Body of pancreas (tissue), 4 donors: Measurements from ENCODE around the gene MYO5B. TPM values are rescaled to one million over a fixed set of nuclear protein-coding genes. Genes with fewer than 3 reads are reported as not detected.

Source experiments
- ATAC-seq: fragments of 150-250 bp; one replicate; pipeline ENCODE4 v1.9.1; 2016
- DNase-seq, 4 donors: peaks; one replicate each; pipeline ENCODE4 v3.0.0-alpha.2; 2019
- H3K27ac ChIP-seq, 4 donors: fragments of 200-600 bp; sonication (generic); 1 replicate in 3 of 4; 2 replicates in 1 of 4; pipeline versions ENCODE4 v1.5.1 to v1.6.1; 2016 to 2019; ENCODE audit warnings: mild to moderate bottlenecking in 1 of 4, mixed read lengths in 1 of 4, moderate library complexity in 1 of 4
- H3K27me3 ChIP-seq, 2 donors: fragments of 200-600 bp; sonication (generic); one replicate each; pipeline ENCODE4 v1.6.0; 2016; ENCODE audit warnings: mild to moderate bottlenecking in 1 of 2
- H3K36me3 ChIP-seq, 2 donors: fragments of 200-600 bp; sonication (generic); replicated peaks in 1 of 2; 2 replicates each; pipeline ENCODE4 v1.5.1; 2016; ENCODE audit warnings: low read depth in 2 of 2; ENCODE audit not compliant: insufficient read depth in 1 of 2
- H3K4me1 ChIP-seq: fragments of 200-600 bp; sonication (generic); one replicate; pipeline ENCODE4 v1.6.0; 2016
- H3K4me3 ChIP-seq, 2 donors: fragments of 200-600 bp; sonication (generic); 1 replicate in 1 of 2; 2 replicates in 1 of 2; pipeline ENCODE4 v1.5.1; 2016 to 2019
- H3K9me3 ChIP-seq, 3 donors: fragments of 200-600 bp; sonication (generic); 1 replicate in 2 of 3; 2 replicates in 1 of 3; pipeline ENCODE4 v1.5.1; 2016
- POLR2A ChIP-seq, 3 donors: fragments of 450-650 bp; IDR thresholded peaks; one replicate each; pipeline ENCODE4 v1.6.1; 2016; ENCODE audit warnings: antibody characterized with exemption in 3 of 3, mild to moderate bottlenecking in 2 of 3
- WGBS, 2 donors: methylation state at CpG; one replicate each; pipeline ENCODE4 v1.1.5; 2017; 5-methylcytosine and 5-hydroxymethylcytosine counted together
- intact Hi-C: fragments of 100-400 bp; cut with DNase I; formaldehyde crosslinking; loops from one replicate; pipeline ENCODE4 v1.15.1; 2023
- total RNA-seq, 2 donors: library from RNA; depleted of rRNA; stranded (reverse); fragments of >200 nt; gene quantifications; one replicate each; pipeline ENCODE4 v1.1.0, GENCODE V29; 2016
- TF ChIP-seq, protein P1 (sequence below), 7 experiments: fragments of 450-650 bp in 4 of 7; fragments of 200-600 bp in 3 of 7; sonication (generic) in 3 of 7; IDR thresholded peaks; one replicate each; pipeline ENCODE4 v1.5.1; 2016 to 2019; ENCODE audit warnings: antibody characterized with exemption in 7 of 7

The MYO5B gene
- total RNA-seq, 2 donors from 2014 or later = 17.1 to 18.2 TPM

DNA sequence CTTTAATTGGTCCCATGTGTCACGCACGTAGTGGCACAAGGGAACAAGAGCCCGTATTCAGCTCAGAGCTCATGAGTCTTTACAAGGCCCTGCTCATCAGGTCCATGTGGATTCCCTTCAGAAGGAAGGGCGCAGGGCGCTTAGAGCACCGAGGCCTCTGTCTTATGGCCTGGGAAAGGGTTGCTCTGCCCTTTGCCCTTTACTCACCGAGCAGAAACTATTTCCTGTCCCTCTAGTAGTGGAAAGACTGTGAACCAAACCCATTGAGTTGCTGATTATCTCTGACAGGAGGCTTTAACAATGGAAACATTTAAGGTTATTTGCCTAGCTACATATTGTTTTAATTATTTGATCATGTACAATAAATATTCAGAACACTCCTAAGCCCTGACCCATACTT is 279.6 kb downstream of the MYO5B start:
- DNase-seq = no peak
- Histone ChIP-seq H3K27ac (no peak overlapping the region), H3K36me3 (no peaks in the 10 kb centered on the region), H3K4me3 (no peak overlapping the region), H3K4me1 (peaks cover 7% of the 10 kb centered on the region), H3K9me3 (no peaks in the 10 kb centered on the region), H3K27me3 (no peaks in the 10 kb centered on the region)
- ATAC-seq = no peak
- TF ChIP-seq POLR2A (IDR thresholded peaks at IDR 0.05) = no peak
- TF ChIP-seq, protein P1, sequence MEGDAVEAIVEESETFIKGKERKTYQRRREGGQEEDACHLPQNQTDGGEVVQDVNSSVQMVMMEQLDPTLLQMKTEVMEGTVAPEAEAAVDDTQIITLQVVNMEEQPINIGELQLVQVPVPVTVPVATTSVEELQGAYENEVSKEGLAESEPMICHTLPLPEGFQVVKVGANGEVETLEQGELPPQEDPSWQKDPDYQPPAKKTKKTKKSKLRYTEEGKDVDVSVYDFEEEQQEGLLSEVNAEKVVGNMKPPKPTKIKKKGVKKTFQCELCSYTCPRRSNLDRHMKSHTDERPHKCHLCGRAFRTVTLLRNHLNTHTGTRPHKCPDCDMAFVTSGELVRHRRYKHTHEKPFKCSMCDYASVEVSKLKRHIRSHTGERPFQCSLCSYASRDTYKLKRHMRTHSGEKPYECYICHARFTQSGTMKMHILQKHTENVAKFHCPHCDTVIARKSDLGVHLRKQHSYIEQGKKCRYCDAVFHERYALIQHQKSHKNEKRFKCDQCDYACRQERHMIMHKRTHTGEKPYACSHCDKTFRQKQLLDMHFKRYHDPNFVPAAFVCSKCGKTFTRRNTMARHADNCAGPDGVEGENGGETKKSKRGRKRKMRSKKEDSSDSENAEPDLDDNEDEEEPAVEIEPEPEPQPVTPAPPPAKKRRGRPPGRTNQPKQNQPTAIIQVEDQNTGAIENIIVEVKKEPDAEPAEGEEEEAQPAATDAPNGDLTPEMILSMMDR (IDR thresholded peaks at IDR 0.05) = no peak
- intact Hi-C loops = no loop called here
- 83 to 89% methylated on average over 7 of the region's 7 CpGs for WGBS, 2 donors

DNA sequence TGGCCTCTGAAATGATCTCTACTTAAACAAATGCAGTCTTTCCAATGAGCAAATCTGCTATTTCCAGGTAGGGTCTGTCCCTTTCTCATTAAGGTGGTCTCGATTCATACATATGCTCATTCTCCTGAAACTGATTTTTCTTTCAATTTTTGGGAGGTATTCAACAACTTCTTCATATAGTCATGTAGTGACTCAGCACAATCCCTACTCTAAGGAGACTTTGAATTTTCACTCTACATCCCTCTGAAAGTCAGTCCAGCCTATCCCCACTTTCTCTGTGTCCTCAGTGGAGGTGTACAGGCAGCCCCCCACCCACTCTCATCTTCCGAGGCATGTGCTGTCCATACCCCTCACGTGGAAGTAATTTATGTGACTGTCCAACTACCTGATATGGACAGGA is 281.7 kb downstream of the MYO5B start:
- TF ChIP-seq, protein P1 (IDR thresholded peaks at IDR 0.05) = no peak
- no peak for TF ChIP-seq POLR2A (IDR thresholded peaks at IDR 0.05)
- intact Hi-C loops = no loop called here
- H3K4me1 ChIP-seq = peaks cover 7% of the 10 kb centered on the region
- H3K27me3 ChIP-seq = no peaks in the 10 kb centered on the region
- DNase-seq (no peak), ATAC-seq (no peak)
- H3K9me3 ChIP-seq = no peaks in the 10 kb centered on the region
- 85 to 92% methylated on average over 3 of the region's 3 CpGs for WGBS, 2 donors
- H3K27ac ChIP-seq = no peak overlapping the region
- no peak overlapping the region for H3K4me3 ChIP-seq
- H3K36me3 ChIP-seq = no peaks in the 10 kb centered on the region

DNA sequence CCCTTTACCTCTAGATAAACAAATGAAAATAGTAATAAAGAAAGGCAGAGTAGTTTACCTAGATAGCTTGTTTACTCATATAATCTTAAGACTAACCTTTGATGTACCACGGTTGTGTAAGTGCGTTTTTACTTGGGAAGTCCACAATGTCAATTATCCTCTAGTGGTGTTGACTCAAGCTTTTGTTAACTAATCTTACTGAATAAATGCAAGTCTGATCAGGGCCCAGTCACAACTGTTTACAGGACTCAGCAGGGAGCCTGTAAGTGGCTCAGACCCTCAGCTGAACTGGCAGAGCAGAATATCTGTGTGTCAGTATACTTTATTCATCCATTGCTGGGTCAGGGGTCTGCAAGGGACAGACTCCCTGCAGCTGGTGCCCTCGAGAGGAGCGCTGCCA is 283.5 kb downstream of the MYO5B start:
- intact Hi-C loops = no loop called here
- Histone ChIP-seq H3K4me3 (no peak overlapping the region), H3K27me3 (no peaks in the 10 kb centered on the region), H3K27ac (no peak overlapping the region), H3K36me3 (no peaks in the 10 kb centered on the region), H3K9me3 (no peaks in the 10 kb centered on the region), H3K4me1 (peaks cover 7% of the 10 kb centered on the region)
- TF ChIP-seq POLR2A (IDR thresholded peaks at IDR 0.05) = no peak
- TF ChIP-seq, protein P1 (IDR thresholded peaks at IDR 0.05) = no peak
- DNase-seq (no peak), ATAC-seq (no peak)
- 40 to 54% methylated on average over 4 of the region's 4 CpGs for WGBS, 2 donors

DNA sequence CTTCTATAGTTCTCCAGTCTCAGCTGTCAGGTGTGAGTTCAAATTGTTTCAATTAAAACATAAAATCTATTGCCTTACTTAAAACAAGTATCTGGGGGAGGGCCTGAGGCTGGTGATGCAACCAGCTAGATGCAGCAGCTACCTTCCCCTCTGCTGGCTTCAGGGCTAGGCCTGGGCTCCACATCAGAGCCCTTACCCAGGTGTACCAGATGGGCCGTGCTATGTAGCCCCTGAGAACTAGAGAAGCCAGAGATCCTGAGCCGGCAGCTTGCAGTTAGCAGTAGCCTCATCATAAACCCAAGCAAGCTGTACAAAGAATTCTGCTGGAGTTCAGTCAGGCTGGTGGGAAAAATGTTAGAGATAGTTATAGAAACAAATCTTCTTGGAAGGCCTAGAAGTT is 284.0 kb downstream of the MYO5B start:
- Histone ChIP-seq H3K36me3 (no peaks in the 10 kb centered on the region), H3K9me3 (no peaks in the 10 kb centered on the region), H3K4me3 (no peak overlapping the region), H3K4me1 (peaks cover 7% of the 10 kb centered on the region), H3K27me3 (no peaks in the 10 kb centered on the region), H3K27ac (no peak overlapping the region)
- 54 to 68% methylated on average over 2 of the region's 2 CpGs for WGBS, 2 donors
- DNase-seq (no peak), ATAC-seq (no peak)
- TF ChIP-seq, protein P1 (IDR thresholded peaks at IDR 0.05) = no peak
- TF ChIP-seq POLR2A (IDR thresholded peaks at IDR 0.05) = no peak
- intact Hi-C loops = no loop called here

DNA sequence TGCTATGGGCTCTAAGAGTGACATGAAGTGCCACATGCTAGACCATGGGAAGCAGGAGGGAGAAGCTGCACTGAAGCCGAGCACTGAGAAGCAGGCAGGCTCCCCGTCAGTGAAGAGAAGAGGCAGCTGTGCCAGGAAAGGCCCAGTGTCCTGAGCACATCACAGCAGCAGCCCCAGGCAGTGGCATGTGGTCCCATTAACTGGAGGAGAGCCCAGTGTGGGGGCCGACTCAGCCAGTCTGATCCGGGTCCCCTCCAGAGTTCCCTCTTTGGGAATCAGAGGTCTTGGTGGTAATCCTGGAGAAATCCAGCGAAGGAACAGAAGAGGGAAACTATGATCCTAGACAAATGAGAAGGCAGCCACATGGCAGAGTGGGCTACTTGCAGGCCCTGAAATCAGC is 284.9 kb downstream of the MYO5B start:
- Histone ChIP-seq H3K4me1 (peaks cover 7% of the 10 kb centered on the region), H3K27ac (no peak overlapping the region), H3K4me3 (no peak overlapping the region), H3K9me3 (no peaks in the 10 kb centered on the region), H3K27me3 (no peaks in the 10 kb centered on the region), H3K36me3 (no peaks in the 10 kb centered on the region)
- DNase-seq = no peak
- WGBS, 2 donors = 92 to 96% methylated on average over 5 of the region's 5 CpGs
- no peak for ATAC-seq
- intact Hi-C loops = no loop called here
- TF ChIP-seq, protein P1 (IDR thresholded peaks at IDR 0.05) = no peak
- no peak for TF ChIP-seq POLR2A (IDR thresholded peaks at IDR 0.05)
